Activated naive CD8-positive, alpha-beta T cell treated with anti-CD3 and anti-CD28 coated beads, Interleukin-2, amount 50 U/mL, for 24 hours (primary cell): Measurements from ENCODE around the gene KIF1B.

Source experiments
- ATAC-seq: fragments of 150-1000 bp; cut with Tn5 transposase; one replicate; pipeline ENCODE4 v1.10.0; 2021
- DNase-seq: peaks from one replicate; pipeline ENCODE4 v3.0.0; 2021
- H3K27ac Mint-ChIP-seq: one replicate; pipeline ENCODE4 v1.8.0; 2021; ENCODE audit warnings: mild to moderate bottlenecking, mixed read lengths
- H3K27me3 Mint-ChIP-seq: one replicate; pipeline ENCODE4 v1.8.0; 2021; ENCODE audit warnings: mixed read lengths
- H3K36me3 Mint-ChIP-seq: one replicate; pipeline ENCODE4 v1.8.0; 2021; ENCODE audit warnings: low read depth, mixed read lengths
- H3K4me1 Mint-ChIP-seq: one replicate; pipeline ENCODE4 v1.8.0; 2021; ENCODE audit warnings: mixed read lengths
- H3K4me3 Mint-ChIP-seq: one replicate; pipeline ENCODE4 v1.8.0; 2021; ENCODE audit warnings: mild to moderate bottlenecking, moderate library complexity, mixed read lengths
- H3K9me3 Mint-ChIP-seq: one replicate; pipeline ENCODE4 v1.8.0; 2021; ENCODE audit warnings: mixed read lengths

Gene KIF1B

GRCh38 chr1:10302416-10302815 is 92.0 kb downstream of the KIF1B start:
- Mint-ChIP-seq H3K36me3 (peaks cover 11% of the 10 kb centered on the region), H3K4me1 (peaks cover under 1% of the 10 kb centered on the region), H3K9me3 (no peaks in the 10 kb centered on the region), H3K4me3 (no peak overlapping the region), H3K27ac (no peak overlapping the region), H3K27me3 (no peaks in the 10 kb centered on the region)
- ATAC-seq, result no peak
- DNase-seq, result no peak

- H3K4me3 Mint-ChIP-seq, result no peak overlapping the region
- H3K9me3 Mint-ChIP-seq, result no peaks in the 10 kb centered on the region
- no peak overlapping the region for H3K27ac Mint-ChIP-seq
- DNase-seq (no peak), ATAC-seq (no peak)
- peaks cover 8% of the 10 kb centered on the region for H3K36me3 Mint-ChIP-seq
- H3K4me1 Mint-ChIP-seq, result peaks cover 12% of the 10 kb centered on the region
- H3K27me3 Mint-ChIP-seq, result no peaks in the 10 kb centered on the region
These were observed 93.9 kb downstream of the KIF1B start for GRCh38 chr1:10304295-10304694.

- Mint-ChIP-seq H3K4me1 (peaks cover 12% of the 10 kb centered on the region), H3K9me3 (no peaks in the 10 kb centered on the region), H3K4me3 (no peak overlapping the region), H3K27me3 (no peaks in the 10 kb centered on the region), H3K36me3 (peaks cover 8% of the 10 kb centered on the region), H3K27ac (no peak overlapping the region)
- no peak for DNase-seq
- ATAC-seq, result no peak
These were observed 96.1 kb downstream of the KIF1B start for GRCh38 chr1:10306435-10306834.

- no peaks in the 10 kb centered on the region for H3K27me3 Mint-ChIP-seq
- ATAC-seq, result no peak
- H3K9me3 Mint-ChIP-seq, result no peaks in the 10 kb centered on the region
- peaks cover 6% of the 10 kb centered on the region for H3K36me3 Mint-ChIP-seq
- no peak overlapping the region for H3K27ac Mint-ChIP-seq
- H3K4me3 Mint-ChIP-seq, result no peak overlapping the region
- peak; percentile 7 for DNase-seq
- peaks cover 12% of the 10 kb centered on the region for H3K4me1 Mint-ChIP-seq
These were observed 97.6 kb downstream of the KIF1B start for GRCh38 chr1:10308001-10308400.

GRCh38 chr1:10309243-10310011 is 99.1 kb downstream of the KIF1B start:
- no peak for ATAC-seq
- Mint-ChIP-seq H3K36me3 (no peaks in the 10 kb centered on the region), H3K27me3 (no peaks in the 10 kb centered on the region), H3K27ac (no peak overlapping the region), H3K4me1 (peaks cover 12% of the 10 kb centered on the region), H3K9me3 (no peaks in the 10 kb centered on the region), H3K4me3 (no peak overlapping the region)
- no peak for DNase-seq

- DNase-seq (no peak), ATAC-seq (no peak)
- Mint-ChIP-seq H3K36me3 (no peaks in the 10 kb centered on the region), H3K9me3 (no peaks in the 10 kb centered on the region), H3K27me3 (no peaks in the 10 kb centered on the region), H3K4me1 (no peaks in the 10 kb centered on the region), H3K4me3 (no peak overlapping the region), H3K27ac (no peak overlapping the region)
These were observed 106.4 kb downstream of the KIF1B start for GRCh38 chr1:10316752-10317151.

GRCh38 chr1:10319750-10320149 is 109.4 kb downstream of the KIF1B start:
- Mint-ChIP-seq H3K9me3 (no peaks in the 10 kb centered on the region), H3K4me3 (no peak overlapping the region), H3K36me3 (peaks cover 2% of the 10 kb centered on the region), H3K27ac (no peak overlapping the region), H3K4me1 (no peaks in the 10 kb centered on the region), H3K27me3 (no peaks in the 10 kb centered on the region)
- ATAC-seq, result no peak
- DNase-seq, result no peak

GRCh38 chr1:10320336-10320735 is 110.0 kb downstream of the KIF1B start:
- ATAC-seq, result no peak
- no peak overlapping the region for H3K4me3 Mint-ChIP-seq
- H3K27ac Mint-ChIP-seq, result no peak overlapping the region

GRCh38 chr1:10322821-10323220 is 112.5 kb downstream of the KIF1B start:
- Mint-ChIP-seq H3K4me1 (no peaks in the 10 kb centered on the region), H3K36me3 (peaks cover 5% of the 10 kb centered on the region), H3K9me3 (no peaks in the 10 kb centered on the region), H3K27ac (no peak overlapping the region), H3K4me3 (no peak overlapping the region), H3K27me3 (no peaks in the 10 kb centered on the region)
- DNase-seq (no peak), ATAC-seq (no peak)

More at GRCh38 chr1:10320336-10320735, 110.0 kb downstream of the KIF1B start:
- Mint-ChIP-seq H3K36me3 (peaks cover 2% of the 10 kb centered on the region), H3K4me1 (no peaks in the 10 kb centered on the region), H3K27me3 (no peaks in the 10 kb centered on the region), H3K9me3 (no peaks in the 10 kb centered on the region)
- DNase-seq, result no peak

- H3K9me3 Mint-ChIP-seq, result no peaks in the 10 kb centered on the region
- ATAC-seq (no peak), DNase-seq (no peak)
- H3K27ac Mint-ChIP-seq, result peak overlapping the region; percentile 7
- H3K4me1 Mint-ChIP-seq, result no peaks in the 10 kb centered on the region
- H3K27me3 Mint-ChIP-seq, result no peaks in the 10 kb centered on the region
- H3K36me3 Mint-ChIP-seq, result peaks cover 5% of the 10 kb centered on the region
- H3K4me3 Mint-ChIP-seq, result peak overlapping the region; percentile 10
These were observed 114.3 kb downstream of the KIF1B start for GRCh38 chr1:10324627-10325026.

GRCh38 chr1:10325521-10325920 is 115.2 kb downstream of the KIF1B start:
- Mint-ChIP-seq H3K36me3 (peaks cover 5% of the 10 kb centered on the region), H3K27me3 (no peaks in the 10 kb centered on the region), H3K4me3 (no peak overlapping the region), H3K27ac (peak overlapping the region; percentile 56), H3K4me1 (no peaks in the 10 kb centered on the region), H3K9me3 (no peaks in the 10 kb centered on the region)
- DNase-seq, result no peak
- ATAC-seq, result no peak

GRCh38 chr1:10326251-10326650 is 115.9 kb downstream of the KIF1B start:
- Mint-ChIP-seq H3K27me3 (no peaks in the 10 kb centered on the region), H3K9me3 (no peaks in the 10 kb centered on the region), H3K27ac (no peak overlapping the region), H3K36me3 (peaks cover 5% of the 10 kb centered on the region), H3K4me3 (no peak overlapping the region), H3K4me1 (no peaks in the 10 kb centered on the region)
- ATAC-seq (no peak), DNase-seq (no peak)

GRCh38 chr1:10328180-10328963 is 118.0 kb downstream of the KIF1B start:
- Mint-ChIP-seq H3K27me3 (no peaks in the 10 kb centered on the region), H3K4me1 (no peaks in the 10 kb centered on the region), H3K4me3 (no peak overlapping the region), H3K9me3 (no peaks in the 10 kb centered on the region), H3K36me3 (peaks cover 3% of the 10 kb centered on the region), H3K27ac (no peak overlapping the region)
- ATAC-seq, result no peak
- no peak for DNase-seq

GRCh38 chr1:10337436-10337835 is 127.1 kb downstream of the KIF1B start:
- no peak overlapping the region for H3K4me3 Mint-ChIP-seq
- no peaks in the 10 kb centered on the region for H3K9me3 Mint-ChIP-seq
- H3K36me3 Mint-ChIP-seq, result peaks cover 6% of the 10 kb centered on the region
- ATAC-seq (no peak), DNase-seq (no peak)
- H3K27ac Mint-ChIP-seq, result no peak overlapping the region
- no peaks in the 10 kb centered on the region for H3K27me3 Mint-ChIP-seq
- no peaks in the 10 kb centered on the region for H3K4me1 Mint-ChIP-seq

GRCh38 chr1:10338047-10338446 is 127.7 kb downstream of the KIF1B start:
- ATAC-seq, result peak; percentile 83

More at GRCh38 chr1:10338047-10338446, 127.7 kb downstream of the KIF1B start:
- Mint-ChIP-seq H3K27me3 (no peaks in the 10 kb centered on the region), H3K36me3 (peaks cover 6% of the 10 kb centered on the region), H3K4me3 (no peak overlapping the region), H3K27ac (no peak overlapping the region), H3K4me1 (no peaks in the 10 kb centered on the region), H3K9me3 (no peaks in the 10 kb centered on the region)
- DNase-seq, result peak; percentile 58
